ENCODE results near the gene ATOSB.

DNA sequence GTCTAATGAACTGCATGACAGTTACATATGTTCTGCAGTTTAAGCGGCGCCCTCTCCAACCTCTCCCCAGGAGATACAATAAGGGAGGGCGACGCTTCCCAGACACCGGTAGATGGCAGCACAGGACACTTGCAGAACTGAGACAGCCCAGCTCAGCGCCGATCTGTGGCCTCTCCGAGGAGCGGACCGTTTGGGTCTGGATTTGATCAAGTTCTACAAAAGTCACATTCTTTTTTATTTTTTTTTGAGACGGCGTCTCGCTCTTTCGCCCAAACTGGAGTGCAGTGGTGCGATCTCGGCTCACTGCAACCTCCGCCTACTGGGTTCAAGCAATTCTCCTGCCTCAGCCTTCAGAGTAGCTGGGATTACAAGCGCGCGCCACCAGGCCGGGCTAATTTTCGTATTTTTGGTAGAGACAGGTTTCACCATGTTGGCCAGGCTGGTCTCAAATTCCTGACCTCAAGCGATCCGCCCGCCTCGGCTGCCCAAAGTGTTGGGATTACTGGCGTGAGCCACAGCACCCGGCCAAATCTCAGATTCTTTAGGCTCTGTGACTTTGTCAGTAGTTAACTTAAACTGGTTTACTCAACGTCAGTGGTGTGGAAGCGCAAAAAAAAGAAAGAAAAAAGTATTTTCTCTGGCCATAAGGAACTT lies 1.4 kb upstream of the ATOSB start:
- TF ChIP-seq, protein P1, sequence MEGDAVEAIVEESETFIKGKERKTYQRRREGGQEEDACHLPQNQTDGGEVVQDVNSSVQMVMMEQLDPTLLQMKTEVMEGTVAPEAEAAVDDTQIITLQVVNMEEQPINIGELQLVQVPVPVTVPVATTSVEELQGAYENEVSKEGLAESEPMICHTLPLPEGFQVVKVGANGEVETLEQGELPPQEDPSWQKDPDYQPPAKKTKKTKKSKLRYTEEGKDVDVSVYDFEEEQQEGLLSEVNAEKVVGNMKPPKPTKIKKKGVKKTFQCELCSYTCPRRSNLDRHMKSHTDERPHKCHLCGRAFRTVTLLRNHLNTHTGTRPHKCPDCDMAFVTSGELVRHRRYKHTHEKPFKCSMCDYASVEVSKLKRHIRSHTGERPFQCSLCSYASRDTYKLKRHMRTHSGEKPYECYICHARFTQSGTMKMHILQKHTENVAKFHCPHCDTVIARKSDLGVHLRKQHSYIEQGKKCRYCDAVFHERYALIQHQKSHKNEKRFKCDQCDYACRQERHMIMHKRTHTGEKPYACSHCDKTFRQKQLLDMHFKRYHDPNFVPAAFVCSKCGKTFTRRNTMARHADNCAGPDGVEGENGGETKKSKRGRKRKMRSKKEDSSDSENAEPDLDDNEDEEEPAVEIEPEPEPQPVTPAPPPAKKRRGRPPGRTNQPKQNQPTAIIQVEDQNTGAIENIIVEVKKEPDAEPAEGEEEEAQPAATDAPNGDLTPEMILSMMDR (IDR thresholded peaks at IDR 0.05; ENCODE audit: poor library complexity), result peak; percentile 99
- no peak for TF ChIP-seq EZH2 (IDR thresholded peaks at IDR 0.05; ENCODE audit: borderline replicate concordance)
- no peak for TF ChIP-seq EZH2phosphoT487 (IDR thresholded peaks at IDR 0.05; ENCODE audit: low read depth, severe bottlenecking, unreplicated experiment)

Measured in hepatocyte (in vitro differentiated cells).